B cell (primary cell): Measurements from ENCODE around the gene SUCLG2. TPM values are rescaled to one million over a fixed set of nuclear protein-coding genes. Genes with fewer than 3 reads are reported as not detected.

Experiments
- ATAC-seq: fragments of 200-7000 bp; cut with Tn5 transposase; one replicate; pipeline ENCODE4 v1.10.0; 2021; ENCODE audit warnings: low read depth, mild to moderate bottlenecking, moderate number of reproducible peaks, moderate library complexity
- CTCF ChIA-PET: fragments of 350-600 bp; sonication (Branson Sonifier 250); formaldehyde crosslinking; loops from one replicate; lab custom pipeline; 2021; ENCODE audit warnings: antibody characterized with exemption, inconsistent platforms; lab: Charles Lee
- POLR2A ChIA-PET: fragments of 350-600 bp; sonication (Branson Sonifier 250); formaldehyde crosslinking; loops from one replicate; lab custom pipeline; 2021; ENCODE audit warnings: antibody characterized with exemption; lab: Charles Lee
- DNase-seq: peaks from one replicate; pipeline ENCODE4 v3.0.0; 2013
- H2AFZ ChIP-seq: 2 replicates; pipeline ENCODE4 v1.6.1; 2012; ENCODE audit warnings: mild to moderate bottlenecking, low read depth, low read length; ENCODE audit not compliant: insufficient read depth, poor library complexity, severe bottlenecking
- H3K27ac ChIP-seq, 2 donors: 1 replicate in 1 of 2; 2 replicates in 1 of 2; pipeline ENCODE4 v1.5.1; 2012 to 2013; ENCODE audit warnings: low read length in 2 of 2, mild to moderate bottlenecking in 2 of 2, moderate library complexity in 1 of 2
- H3K27me3 ChIP-seq, 4 experiments: fragments of 200-600 bp in 1 of 4; sonication (generic) in 1 of 4; replicated peaks in 1 of 4; 1 replicate in 2 of 4; 2 replicates in 2 of 4; pipeline versions ENCODE4 v1.6.1 to v1.7.0; 2013 to 2016; ENCODE audit warnings: low read length in 3 of 4, mild to moderate bottlenecking in 2 of 4, mixed read lengths in 1 of 4, moderate library complexity in 1 of 4; ENCODE audit not compliant: insufficient read depth in 4 of 4, control insufficient read depth in 3 of 4; ENCODE audit errors: control extremely low read depth in 1 of 4
- H3K36me3 ChIP-seq, 2 experiments: replicated peaks in 1 of 2; 1 replicate in 1 of 2; 2 replicates in 1 of 2; pipeline versions ENCODE4 v1.6.1 to v1.7.1; 2013; ENCODE audit warnings: low read length in 1 of 2; ENCODE audit not compliant: insufficient read depth in 2 of 2, control insufficient read depth in 1 of 2; ENCODE audit errors: control extremely low read depth in 1 of 2, extremely low read depth in 1 of 2
- H3K4me1 ChIP-seq, 2 donors: fragments of 200-600 bp in 1 of 2; sonication (generic) in 1 of 2; 1 replicate in 1 of 2; 2 replicates in 1 of 2; pipeline versions ENCODE4 v1.5.1 to v1.6.1; 2013 to 2017; ENCODE audit warnings: low read length in 2 of 2; ENCODE audit not compliant: control insufficient read depth in 2 of 2, insufficient read depth in 2 of 2
- H3K4me2 ChIP-seq: replicated peaks from 2 replicates; pipeline ENCODE3; 2012; ENCODE audit warnings: mild to moderate bottlenecking, low read depth, low read length; ENCODE audit not compliant: poor library complexity, severe bottlenecking
- H3K4me3 ChIP-seq, 5 experiments: fragments of 200-600 bp in 1 of 5; sonication (generic) in 1 of 5; 1 replicate in 3 of 5; 2 replicates in 2 of 5; pipeline versions ENCODE4 v1.5.1 to v1.7.0; 2011 to 2016; ENCODE audit warnings: low read length in 4 of 5, mild to moderate bottlenecking in 4 of 5, low read depth in 2 of 5, control low read depth in 1 of 5, moderate library complexity in 1 of 5; ENCODE audit not compliant: insufficient read depth in 1 of 5; ENCODE audit errors: control extremely low read depth in 1 of 5, extremely low read depth in 1 of 5
- H3K79me2 ChIP-seq: fragments of 200-600 bp; sonication (generic); one replicate; pipeline ENCODE4 v1.6.0; 2016; ENCODE audit warnings: low read length; ENCODE audit not compliant: control insufficient read depth, insufficient read depth
- H3K9ac ChIP-seq: fragments of 200-600 bp; sonication (generic); 2 replicates; pipeline ENCODE4 v1.6.1; 2017; ENCODE audit warnings: mild to moderate bottlenecking, low read length, moderate library complexity
- H3K9me3 ChIP-seq, 3 donors: one replicate each; pipeline versions ENCODE4 v1.6.1 to v1.7.1; 2013; ENCODE audit warnings: low read length in 2 of 3; ENCODE audit not compliant: control insufficient read depth in 2 of 3, insufficient read depth in 1 of 3; ENCODE audit errors: control extremely low read depth in 1 of 3
- H4K20me1 ChIP-seq: 2 replicates; pipeline ENCODE4 v1.6.0; 2012; ENCODE audit warnings: mild to moderate bottlenecking, low read length; ENCODE audit not compliant: insufficient read depth, control insufficient read depth, poor library complexity, severe bottlenecking
- H3K27ac Mint-ChIP-seq: one replicate; pipeline ENCODE4 v1.8.0; 2021; ENCODE audit warnings: mixed read lengths
- H3K27me3 Mint-ChIP-seq: one replicate; pipeline ENCODE4 v1.8.0; 2021; ENCODE audit warnings: mixed read lengths
- H3K4me1 Mint-ChIP-seq: one replicate; pipeline ENCODE4 v1.8.0; 2021; ENCODE audit warnings: mixed read lengths
- H3K4me3 Mint-ChIP-seq: one replicate; pipeline ENCODE4 v1.8.0; 2021; ENCODE audit warnings: mixed read lengths
- H3K9me3 Mint-ChIP-seq: one replicate; pipeline ENCODE4 v1.8.0; 2022; ENCODE audit warnings: mixed read lengths; ENCODE audit not compliant: insufficient read depth
- CTCF ChIP-seq: fragments of 200-600 bp; IDR thresholded peaks from one replicate; pipeline ENCODE4 v1.8.0; 2022; ENCODE audit warnings: antibody characterized with exemption, mild to moderate bottlenecking
- EZH2 ChIP-seq: IDR thresholded peaks from 2 replicates; pipeline ENCODE4 v1.6.1; 2012; ENCODE audit warnings: borderline replicate concordance, low read depth, mild to moderate bottlenecking, moderate library complexity, low read length; ENCODE audit not compliant: insufficient read depth, poor library complexity, severe bottlenecking
- WGBS: methylation state at CpG from one replicate; pipeline ENCODE4 v1.1.5; 2013; ENCODE audit warnings: missing lambda C conversion rate; ENCODE audit not compliant: insufficient coverage; 5-methylcytosine and 5-hydroxymethylcytosine counted together
- intact Hi-C: fragments of 100-400 bp; cut with micrococcal nuclease; formaldehyde crosslinking; loops from one replicate; pipeline ENCODE4 v1.10.0; 2022
- polyA plus RNA-seq: library from polyadenylated mRNA; depleted of rRNA; stranded (reverse); fragments of >200 nt; gene quantifications from 2 replicates; pipeline ENCODE4 v1.2.3, GENCODE V29; 2012
- total RNA-seq, 2 donors: library from RNA; stranded (reverse); fragments of 120-200 nt in 1 of 2; gene quantifications; 1 replicate in 1 of 2; 2 replicates in 1 of 2; pipeline versions ENCODE4 v1.2.3 to v1.2.4, GENCODE V29; 2013 to 2022

The SUCLG2 gene
- total and polyA plus RNA-seq, 2 donors (not counting 1 experiment from before 2014, with no cell fraction given): 9.1 to 35.8 TPM

- CTCF ChIA-PET: interaction anchor here (0.7 to 1.4 kb wide), 2 partner anchors 12 to 1152 kb away, joined by 3 read pairs; no protein-coding TSS in a partner anchor
- WGBS: no CpG with 5 or more reads among the region's 3 CpGs
Measured at GRCh38 chr3:67401921-67402320, 252.5 kb downstream of the SUCLG2 start.

GRCh38 chr3:67400476-67400875, 253.9 kb downstream of the SUCLG2 start:
- 100% methylated on average over 2 of the region's 6 CpGs for WGBS
- H3K27ac ChIP-seq: no peak overlapping the region
- Mint-ChIP-seq H3K27ac (no peak overlapping the region), H3K27me3 (no peaks in the 10 kb centered on the region), H3K4me3 (no peak overlapping the region), H3K9me3 (peaks cover 2% of the 10 kb centered on the region), H3K4me1 (no peaks in the 10 kb centered on the region)
- H4K20me1 ChIP-seq: no peaks in the 10 kb centered on the region
- no peak overlapping the region for H2AFZ ChIP-seq
- no peak for ATAC-seq
- H3K4me3 ChIP-seq: no peak overlapping the region
- peaks cover 0 to 3% (median 0%) of the 10 kb centered on the region in 3 donors for H3K9me3 ChIP-seq
- ChIA-PET CTCF (no interaction called here), POLR2A (no interaction called here)
- no peak for TF ChIP-seq EZH2
- TF ChIP-seq CTCF: no peak
- intact Hi-C loops: no loop called here
- H3K27me3 ChIP-seq: no peaks in the 10 kb centered on the region
- no peak overlapping the region for H3K9ac ChIP-seq
- no peak overlapping the region for H3K4me2 ChIP-seq
- no peak for DNase-seq
- no peaks in the 10 kb centered on the region for H3K4me1 ChIP-seq
- no peaks in the 10 kb centered on the region for H3K79me2 ChIP-seq
- peaks cover 8 to 14% of the 10 kb centered on the region in 2 experiments for H3K36me3 ChIP-seq

More at GRCh38 chr3:67401921-67402320, 252.5 kb downstream of the SUCLG2 start:
- TF ChIP-seq EZH2 (no peak), CTCF (no peak)
- Mint-ChIP-seq H3K4me1 (no peaks in the 10 kb centered on the region), H3K27ac (no peak overlapping the region), H3K4me3 (no peak overlapping the region), H3K9me3 (peaks cover 2% of the 10 kb centered on the region), H3K27me3 (no peaks in the 10 kb centered on the region)
- H2AFZ ChIP-seq: no peak overlapping the region
- intact Hi-C loops: no loop called here
- H3K36me3 ChIP-seq: peaks cover 8 to 21% of the 10 kb centered on the region in 2 experiments
- POLR2A ChIA-PET: no interaction called here
- no peaks in the 10 kb centered on the region for H3K79me2 ChIP-seq
- no peak overlapping the region for H3K4me2 ChIP-seq
- H3K27me3 ChIP-seq: no peaks in the 10 kb centered on the region
- no peak overlapping the region for H3K27ac ChIP-seq
- H3K4me3 ChIP-seq: no peak overlapping the region
- H3K4me1 ChIP-seq: no peaks in the 10 kb centered on the region
- H3K9me3 ChIP-seq: peaks cover 0 to 3% (median 0%) of the 10 kb centered on the region in 3 donors
- DNase-seq: no peak
- no peaks in the 10 kb centered on the region for H4K20me1 ChIP-seq
- ATAC-seq: no peak
- H3K9ac ChIP-seq: no peak overlapping the region
